Right hindlimb (tissue), 1 donor: ENCODE measurements around the gene MRPL24.

ENCODE experiments used
- DNase-seq: peaks from one replicate; pipeline ENCODE4 v3.0.0-alpha.2; 2018

Gene MRPL24

GRCh38 chr1:156709757-156710489 lies 31.0 kb downstream of the MRPL24 start:
- peak; percentile 85 for DNase-seq

DNA sequence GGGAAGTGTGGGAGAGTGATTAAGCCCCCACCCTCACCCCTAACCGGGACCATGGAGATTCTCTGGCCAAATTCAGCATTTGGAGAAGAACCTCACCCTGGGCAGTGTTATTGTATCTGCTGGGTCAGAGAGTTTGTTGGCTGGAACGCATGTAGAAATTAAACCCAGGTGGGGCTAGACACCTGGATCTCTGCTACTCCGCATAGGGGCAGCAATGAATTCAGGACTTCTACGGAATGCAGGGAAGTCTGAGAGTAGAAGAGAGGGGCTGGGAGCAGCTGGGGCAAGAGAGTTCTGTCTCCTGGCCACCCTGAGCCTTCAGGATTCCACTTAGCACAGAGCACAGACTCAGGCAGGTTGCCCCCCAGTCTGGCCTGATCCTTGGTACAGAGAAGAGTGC lies 31.9 kb downstream of the MRPL24 start:
- DNase-seq: no peak

DNA sequence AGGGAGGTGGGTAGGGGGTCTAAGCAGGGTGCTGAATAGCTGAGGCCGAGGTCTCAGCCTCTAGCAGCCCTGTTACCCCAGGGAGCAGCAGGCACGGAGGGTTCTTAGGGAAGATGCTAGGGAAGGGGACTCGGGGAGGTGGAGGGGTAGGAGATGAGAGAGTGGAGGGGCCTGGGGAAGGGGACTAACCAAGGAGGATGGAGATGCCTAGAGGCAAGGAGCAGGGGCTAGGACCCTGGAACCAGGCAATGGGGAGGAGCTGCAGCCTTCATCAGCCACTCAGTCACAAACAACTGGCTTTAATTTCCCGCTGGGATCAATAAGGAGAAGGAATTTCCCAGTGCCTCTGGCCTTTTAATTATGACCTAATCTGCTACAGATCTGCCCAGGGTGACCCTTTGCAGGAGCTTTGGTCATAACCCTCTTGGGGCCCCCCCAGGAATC lies 32.6 kb downstream of the MRPL24 start:
- no peak for DNase-seq

- peak; percentile 87 for DNase-seq
Observed at GRCh38 chr1:156707417-156708217, 33.3 kb downstream of the MRPL24 start.

DNA sequence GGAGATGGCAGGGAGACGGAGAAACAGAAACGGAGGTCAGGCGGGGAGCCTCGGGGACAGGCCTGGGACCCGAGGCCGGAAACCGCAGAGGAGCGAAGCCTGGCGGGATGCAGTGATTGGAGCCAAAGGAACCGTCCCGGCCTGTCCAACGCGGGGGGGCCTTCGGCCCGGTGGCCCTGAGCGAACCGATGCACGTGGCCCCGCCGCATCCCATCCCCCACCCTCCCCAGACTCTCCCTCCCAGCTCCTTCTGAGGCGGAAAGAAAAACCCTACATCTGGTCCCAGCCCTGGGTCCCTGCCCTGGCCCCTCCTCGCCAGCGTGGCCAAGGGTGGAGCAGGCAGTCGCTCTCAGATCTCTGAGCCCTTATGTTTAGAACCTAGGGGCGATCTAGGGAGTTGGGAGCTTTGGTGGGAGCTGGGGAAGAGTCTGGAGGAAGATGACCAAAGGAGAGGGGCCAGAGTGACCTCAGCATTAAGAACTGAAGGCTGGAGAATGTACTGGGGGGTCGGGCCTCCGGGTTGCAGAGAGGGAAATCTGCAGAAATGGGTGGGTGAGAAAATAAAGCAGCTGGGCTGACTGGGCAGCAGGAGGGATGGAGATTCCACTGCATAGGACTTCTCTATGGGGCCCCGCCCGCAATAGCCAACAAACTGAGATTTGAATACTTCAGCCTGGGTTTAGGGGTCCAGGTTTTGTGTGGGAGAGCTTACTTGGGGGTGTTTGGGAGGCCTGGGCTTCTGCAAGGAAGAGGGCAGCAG lies 34.1 kb downstream of the MRPL24 start:
- peak; percentile 93 for DNase-seq

- peak; percentile 90 for DNase-seq
Observed at GRCh38 chr1:156705918-156706656, 34.8 kb downstream of the MRPL24 start.

DNA sequence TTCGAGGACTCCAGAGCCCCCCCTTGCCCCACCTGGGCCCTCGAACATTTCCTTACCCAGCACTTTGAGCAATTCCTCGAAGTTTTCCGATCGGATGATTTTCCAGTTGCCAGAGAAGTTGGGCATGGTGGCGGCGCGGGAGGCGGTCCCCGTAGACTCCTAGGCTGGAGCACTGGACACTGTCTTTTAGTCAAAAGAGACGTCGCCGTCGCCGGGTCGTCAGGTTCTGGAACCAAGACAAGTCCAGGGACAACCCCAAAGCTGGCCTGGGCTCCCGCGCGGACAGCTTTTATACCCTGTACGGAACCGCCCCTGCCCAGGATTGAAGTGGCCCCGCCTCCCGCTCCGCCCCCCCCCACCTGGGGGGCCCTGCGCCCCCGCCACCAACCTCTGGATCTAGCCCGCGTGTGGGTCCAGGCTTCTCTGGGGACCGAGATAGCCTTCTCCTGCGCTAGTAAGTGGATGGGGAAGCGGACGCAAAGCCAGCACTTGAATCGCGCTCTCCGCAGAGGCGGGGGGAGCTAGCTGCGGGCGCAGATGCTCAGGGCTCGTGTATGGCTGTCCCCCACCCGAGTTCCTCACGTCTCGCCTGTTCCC lies 35.5 kb downstream of the MRPL24 start, which contains the start of gene CRABP2:
Gene CRABP2 (minus strand): TSS at position 263 of the 597 bp plus-strand sequence. CDS start 137 bp downstream, at position 126.
- peak; percentile 88 for DNase-seq

- DNase-seq: peak; percentile 61
Observed at GRCh38 chr1:156704930-156705320, 36.0 kb downstream of the MRPL24 start.

DNA sequence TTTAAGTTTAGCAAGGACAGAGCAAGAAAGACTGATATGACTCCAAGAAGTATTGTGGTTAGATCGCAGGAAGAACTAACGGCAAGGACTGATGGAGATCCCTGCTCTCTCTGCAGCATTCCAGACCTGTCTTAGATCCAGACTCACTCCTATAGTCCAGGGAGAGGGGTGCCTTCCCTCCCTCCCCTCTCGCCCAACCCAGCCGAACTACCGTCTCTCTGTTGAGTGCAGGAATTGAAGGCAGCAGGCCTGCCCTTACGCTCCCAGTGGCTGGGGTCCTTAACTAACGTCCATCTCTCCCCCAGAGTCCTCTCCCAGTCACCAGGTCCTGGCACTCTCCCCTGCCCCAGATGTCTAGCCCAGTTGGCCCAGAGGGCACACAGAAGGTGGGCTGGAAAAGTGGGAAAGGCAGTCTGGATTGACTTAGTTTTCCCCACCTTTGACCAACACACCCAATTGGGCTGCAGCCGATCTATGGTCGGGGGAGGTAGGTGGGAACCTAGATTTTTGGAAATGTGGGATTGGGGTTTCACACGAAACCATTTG lies 36.6 kb downstream of the MRPL24 start:
- no peak for DNase-seq

DNA sequence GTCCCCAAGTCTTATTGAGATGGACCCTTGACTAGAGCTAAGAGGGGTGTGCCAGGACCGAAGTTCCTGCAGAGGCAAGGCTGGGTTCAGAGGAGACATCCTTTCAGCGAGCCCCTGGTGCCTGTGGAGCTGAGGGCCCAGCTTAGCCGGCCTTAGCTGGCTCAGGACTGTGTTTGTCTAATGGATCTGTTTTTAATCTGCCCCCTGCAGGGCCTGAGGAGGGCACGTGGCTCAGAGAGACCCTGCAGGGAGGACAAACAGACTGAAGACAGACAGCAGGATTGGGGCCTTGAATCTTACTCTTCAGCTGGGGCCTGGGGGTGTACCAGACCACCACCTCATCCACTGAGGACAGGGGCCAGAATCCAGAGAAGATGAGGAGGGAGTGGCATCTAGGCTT lies 37.1 kb downstream of the MRPL24 start:
- no peak for DNase-seq

- DNase-seq: no peak
Observed at GRCh38 chr1:156703336-156703735, 37.6 kb downstream of the MRPL24 start.

GRCh38 chr1:156700736-156701531 lies 40.0 kb downstream of the MRPL24 start:
- DNase-seq: no peak

DNA sequence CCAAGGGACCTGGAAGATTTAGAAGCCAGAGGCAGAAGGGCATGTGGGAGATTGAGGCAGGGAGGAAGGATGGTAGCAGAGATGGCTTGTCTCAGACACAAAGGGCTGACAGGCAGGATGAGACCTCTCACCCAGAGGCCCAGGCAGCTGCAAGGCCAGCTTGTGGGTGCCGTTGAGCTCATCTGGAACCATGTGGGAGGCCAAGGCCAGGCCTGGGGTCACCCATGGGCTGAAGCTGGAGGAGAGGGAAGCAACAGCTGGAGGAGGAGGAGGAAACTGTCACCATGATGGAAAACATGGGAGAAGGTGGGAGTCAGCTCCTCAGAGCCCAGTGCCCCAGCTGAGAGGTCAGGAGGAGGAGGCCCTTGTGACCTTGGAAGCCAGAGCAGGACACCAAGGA lies 41.9 kb downstream of the MRPL24 start:
- no peak for DNase-seq

DNA sequence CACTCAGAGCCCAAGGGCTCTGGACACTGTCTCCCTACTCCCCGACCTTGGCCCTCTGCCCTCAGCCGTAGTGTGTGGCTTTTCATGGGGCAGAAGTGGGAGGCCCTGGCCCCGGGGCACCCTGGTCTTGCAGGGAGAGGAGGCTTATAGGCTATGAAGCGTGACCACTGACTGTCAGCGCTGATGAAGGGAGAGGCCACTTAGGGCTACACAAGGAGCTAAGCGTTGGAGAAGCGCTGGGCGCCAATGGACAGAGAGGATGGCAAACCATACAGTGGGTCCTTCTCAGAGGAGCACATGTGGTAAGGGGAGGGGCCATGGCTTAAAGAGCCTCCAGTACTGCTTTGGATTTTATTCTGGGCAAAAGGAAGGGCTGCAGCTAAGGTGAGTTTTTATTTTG lies 43.4 kb downstream of the MRPL24 start:
- DNase-seq: no peak

DNA sequence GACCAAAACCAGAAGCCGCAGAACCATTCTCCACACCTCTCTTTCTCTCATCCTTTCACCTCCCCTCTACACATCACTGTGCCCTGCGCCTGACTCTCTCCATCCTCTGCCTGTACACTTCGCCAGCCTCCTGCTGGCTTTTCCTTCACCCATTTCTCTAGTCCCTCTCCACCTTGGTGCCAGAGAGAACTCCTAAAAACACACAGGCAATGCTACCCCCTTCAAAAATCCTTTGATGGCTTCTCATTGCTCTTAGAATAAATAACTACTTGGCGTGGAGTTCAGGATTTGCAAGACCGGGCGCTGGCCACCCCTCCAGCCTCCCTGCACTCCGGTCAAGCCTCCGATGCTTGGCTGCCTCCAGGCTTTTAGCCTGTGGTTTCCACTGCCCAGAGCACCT lies 44.1 kb downstream of the MRPL24 start:
- no peak for DNase-seq

DNA sequence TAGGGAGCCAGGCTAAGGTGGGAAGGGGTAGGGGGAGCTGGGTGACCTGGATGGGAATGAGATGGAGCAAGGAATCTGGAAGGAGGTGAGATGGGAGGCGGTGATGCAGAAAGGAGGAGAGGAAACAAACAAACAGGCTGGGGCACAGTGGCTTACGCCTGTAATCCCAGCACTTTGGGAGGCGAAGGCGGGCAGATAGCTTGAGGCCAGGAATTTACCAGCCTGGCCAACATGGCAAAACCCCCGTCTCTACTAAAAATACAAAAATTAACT lies 46.3 kb downstream of the MRPL24 start:
- no peak for DNase-seq

DNA sequence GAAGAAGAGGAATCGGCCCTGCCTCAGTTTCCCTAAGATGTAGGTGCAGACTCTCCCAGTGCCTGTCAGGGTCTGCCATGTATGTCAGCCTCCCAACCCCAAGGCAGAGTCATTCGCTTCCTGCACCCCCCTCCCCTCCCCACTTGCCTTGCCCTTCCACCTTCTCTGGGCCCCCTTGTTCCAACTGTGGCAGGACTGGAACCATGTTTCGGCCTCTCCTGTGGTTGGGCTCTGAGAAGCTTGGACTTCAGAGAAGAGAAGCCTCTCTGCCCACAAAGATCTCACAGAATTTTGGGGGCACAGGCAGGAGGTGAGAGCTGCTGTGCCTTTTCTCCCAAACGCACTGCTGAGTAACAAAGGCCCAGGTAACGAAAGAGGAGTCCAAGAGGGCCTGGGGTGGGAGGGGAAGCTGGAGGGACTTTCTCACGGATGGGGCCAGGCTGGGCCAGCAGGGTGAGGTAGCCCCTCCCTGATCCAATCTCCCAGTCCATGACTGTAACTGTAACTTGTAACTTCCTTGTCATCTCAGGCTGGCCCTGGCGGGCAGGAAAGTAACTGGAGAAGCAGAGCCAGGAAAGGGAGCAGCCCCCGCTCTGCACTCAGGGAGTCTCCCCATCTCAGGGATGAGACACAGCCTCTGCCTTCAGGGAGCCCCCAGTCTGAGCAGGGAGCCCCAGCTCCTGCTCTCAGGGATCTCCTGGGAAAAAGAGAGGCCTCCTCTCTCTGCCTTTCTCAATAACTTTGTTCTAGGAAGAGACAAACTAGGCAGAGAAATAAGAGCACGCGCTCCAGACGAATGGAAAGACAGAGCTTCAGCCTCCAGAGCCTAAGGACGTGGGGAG lies 46.8 kb downstream of the MRPL24 start:
- no peak for DNase-seq

DNA sequence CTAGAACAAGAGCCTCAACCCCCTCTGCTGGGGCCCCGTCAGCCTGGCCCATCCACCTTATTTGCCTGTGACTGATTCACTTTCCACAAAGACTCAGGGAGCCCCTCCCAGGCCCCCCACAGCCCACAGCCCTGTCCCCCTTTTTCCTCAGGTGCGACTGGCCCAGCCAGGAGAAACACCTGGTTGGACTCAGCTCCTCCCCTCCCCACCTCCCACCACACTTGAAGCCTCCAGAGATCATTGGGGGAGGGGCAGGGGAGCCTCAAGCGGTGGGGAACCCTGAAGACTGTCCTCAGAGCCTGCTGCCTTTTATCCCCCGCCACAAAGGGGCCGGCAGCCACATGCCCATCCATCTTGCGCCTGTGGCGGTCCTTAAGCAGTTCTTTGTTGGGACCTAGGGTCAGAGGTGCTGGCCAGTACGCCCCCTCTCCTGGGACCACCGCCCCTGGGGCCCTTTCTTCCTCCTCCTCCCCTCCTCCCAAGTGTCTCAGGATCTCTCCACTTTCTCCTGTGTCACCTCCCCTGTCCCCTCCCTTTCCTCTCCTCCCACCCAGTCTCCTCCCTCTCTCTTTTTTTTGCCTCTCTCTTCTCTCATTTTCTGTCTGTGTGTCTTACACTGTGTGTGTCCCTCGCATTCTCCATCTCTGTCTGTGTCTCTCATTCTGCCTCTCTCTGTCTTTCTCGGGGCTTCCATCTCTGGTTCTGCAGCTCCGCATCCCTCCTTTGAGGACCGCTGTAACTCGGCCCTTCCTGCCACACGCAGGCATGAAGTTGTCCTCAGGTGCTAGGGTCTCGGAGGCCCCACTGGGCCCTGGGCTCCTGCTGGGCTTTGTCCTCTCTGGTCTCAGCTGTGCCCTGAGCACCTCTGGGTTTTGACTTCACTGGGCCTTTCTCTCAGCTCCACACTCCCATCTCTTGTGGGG lies 47.7 kb downstream of the MRPL24 start:
- peak; percentile 57 for DNase-seq

- no peak for DNase-seq
Observed at GRCh38 chr1:156692441-156692924, 48.4 kb downstream of the MRPL24 start.
